Loucy (cell line): ENCODE measurements around the gene KCNN3.

Experiments
- EZH2phosphoT487 ChIP-seq: fragments of 200-600 bp; IDR thresholded peaks from 2 replicates; pipeline ENCODE4 v1.6.1; 2018; ENCODE audit warnings: antibody characterized with exemption, mild to moderate bottlenecking, moderate library complexity, borderline replicate concordance
- TF ChIP-seq, protein P1 (sequence below): fragments of 200-600 bp; sonication (generic); conservative IDR thresholded peaks from 2 replicates; pipeline ENCODE4 v1.5.1; 2014; ENCODE audit warnings: mild to moderate bottlenecking, antibody characterized with exemption, low read length

DNA sequence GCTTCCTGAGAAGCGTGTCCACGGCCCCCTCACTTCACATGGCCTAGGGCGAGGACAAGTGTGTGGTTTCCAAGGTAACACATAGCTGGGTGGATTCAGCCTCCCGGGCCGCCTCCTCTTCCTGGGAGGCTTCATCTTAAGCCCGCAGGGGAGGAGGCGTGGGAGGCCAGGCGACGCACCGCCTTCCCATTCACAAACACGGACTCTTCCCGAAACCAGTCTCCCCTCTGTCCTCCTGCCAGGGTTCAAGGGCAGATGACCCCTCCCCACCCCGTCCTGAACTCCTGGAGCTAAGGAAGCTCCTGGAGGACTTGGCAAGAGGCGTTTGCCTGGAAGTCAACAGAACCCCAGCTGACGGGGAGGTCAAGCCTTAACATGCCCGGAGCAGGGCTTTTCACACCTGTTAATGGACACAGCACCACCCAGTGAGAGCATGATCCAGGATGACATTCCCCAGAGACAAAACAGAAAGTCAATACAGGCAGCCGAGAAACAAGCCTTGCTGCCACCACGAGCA lies 56.7 kb downstream of the KCNN3 start:
- TF ChIP-seq, protein P1, sequence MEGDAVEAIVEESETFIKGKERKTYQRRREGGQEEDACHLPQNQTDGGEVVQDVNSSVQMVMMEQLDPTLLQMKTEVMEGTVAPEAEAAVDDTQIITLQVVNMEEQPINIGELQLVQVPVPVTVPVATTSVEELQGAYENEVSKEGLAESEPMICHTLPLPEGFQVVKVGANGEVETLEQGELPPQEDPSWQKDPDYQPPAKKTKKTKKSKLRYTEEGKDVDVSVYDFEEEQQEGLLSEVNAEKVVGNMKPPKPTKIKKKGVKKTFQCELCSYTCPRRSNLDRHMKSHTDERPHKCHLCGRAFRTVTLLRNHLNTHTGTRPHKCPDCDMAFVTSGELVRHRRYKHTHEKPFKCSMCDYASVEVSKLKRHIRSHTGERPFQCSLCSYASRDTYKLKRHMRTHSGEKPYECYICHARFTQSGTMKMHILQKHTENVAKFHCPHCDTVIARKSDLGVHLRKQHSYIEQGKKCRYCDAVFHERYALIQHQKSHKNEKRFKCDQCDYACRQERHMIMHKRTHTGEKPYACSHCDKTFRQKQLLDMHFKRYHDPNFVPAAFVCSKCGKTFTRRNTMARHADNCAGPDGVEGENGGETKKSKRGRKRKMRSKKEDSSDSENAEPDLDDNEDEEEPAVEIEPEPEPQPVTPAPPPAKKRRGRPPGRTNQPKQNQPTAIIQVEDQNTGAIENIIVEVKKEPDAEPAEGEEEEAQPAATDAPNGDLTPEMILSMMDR = no peak
- TF ChIP-seq EZH2phosphoT487 = no peak
